ENCODE data around the gene PTPRE.

DNA sequence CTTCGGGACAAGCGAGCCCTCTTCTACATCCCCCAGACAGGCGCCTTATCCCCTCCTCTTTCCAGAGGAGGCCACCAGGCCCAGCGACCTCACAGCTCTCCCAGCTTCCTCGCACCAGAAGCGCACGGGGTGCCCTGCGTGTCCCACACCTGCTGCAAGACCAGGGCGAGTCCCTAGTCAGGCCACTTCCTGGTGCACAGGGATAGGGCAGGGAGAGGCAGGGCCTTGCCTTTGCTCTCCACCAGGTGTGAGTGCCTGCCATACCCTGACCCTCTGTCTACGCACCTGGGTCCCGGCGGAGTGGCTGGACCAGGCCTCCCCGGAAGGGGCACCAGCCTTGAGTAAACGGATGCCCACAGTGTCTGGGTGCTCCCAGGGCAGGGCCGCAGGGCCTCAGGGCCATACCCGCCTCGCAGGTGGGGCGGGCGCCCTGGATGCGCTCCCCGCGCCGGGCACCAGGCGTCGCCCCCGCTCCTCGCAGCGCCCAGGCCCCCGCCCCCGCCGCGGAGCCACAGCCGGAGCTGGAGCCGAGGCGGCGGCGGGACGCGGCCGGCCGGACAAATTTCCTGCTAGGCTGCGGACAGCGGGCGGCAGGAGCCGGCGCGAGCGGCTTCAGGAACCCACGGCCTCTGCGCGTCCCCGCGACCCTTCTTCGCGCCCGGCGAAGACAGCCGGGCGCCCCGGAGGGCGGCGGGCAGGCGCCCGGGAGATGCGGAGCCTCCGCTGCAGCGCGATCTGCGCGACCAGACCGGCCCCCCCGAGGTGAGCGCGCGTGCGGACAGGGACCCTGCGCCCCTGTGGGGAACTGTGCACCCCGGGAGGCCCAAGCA lies at the start of gene PTPRE:
- no peak for TF ChIP-seq POLR2A (IDR thresholded peaks at IDR 0.05)
- TF ChIP-seq EP300 (IDR thresholded peaks at IDR 0.05): no peak
- TF ChIP-seq, protein P1, sequence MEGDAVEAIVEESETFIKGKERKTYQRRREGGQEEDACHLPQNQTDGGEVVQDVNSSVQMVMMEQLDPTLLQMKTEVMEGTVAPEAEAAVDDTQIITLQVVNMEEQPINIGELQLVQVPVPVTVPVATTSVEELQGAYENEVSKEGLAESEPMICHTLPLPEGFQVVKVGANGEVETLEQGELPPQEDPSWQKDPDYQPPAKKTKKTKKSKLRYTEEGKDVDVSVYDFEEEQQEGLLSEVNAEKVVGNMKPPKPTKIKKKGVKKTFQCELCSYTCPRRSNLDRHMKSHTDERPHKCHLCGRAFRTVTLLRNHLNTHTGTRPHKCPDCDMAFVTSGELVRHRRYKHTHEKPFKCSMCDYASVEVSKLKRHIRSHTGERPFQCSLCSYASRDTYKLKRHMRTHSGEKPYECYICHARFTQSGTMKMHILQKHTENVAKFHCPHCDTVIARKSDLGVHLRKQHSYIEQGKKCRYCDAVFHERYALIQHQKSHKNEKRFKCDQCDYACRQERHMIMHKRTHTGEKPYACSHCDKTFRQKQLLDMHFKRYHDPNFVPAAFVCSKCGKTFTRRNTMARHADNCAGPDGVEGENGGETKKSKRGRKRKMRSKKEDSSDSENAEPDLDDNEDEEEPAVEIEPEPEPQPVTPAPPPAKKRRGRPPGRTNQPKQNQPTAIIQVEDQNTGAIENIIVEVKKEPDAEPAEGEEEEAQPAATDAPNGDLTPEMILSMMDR (IDR thresholded peaks at IDR 0.05): peak; percentile 84 to 90
